ENCODE measurements around the gene IFI44L.

Gene IFI44L

DNA sequence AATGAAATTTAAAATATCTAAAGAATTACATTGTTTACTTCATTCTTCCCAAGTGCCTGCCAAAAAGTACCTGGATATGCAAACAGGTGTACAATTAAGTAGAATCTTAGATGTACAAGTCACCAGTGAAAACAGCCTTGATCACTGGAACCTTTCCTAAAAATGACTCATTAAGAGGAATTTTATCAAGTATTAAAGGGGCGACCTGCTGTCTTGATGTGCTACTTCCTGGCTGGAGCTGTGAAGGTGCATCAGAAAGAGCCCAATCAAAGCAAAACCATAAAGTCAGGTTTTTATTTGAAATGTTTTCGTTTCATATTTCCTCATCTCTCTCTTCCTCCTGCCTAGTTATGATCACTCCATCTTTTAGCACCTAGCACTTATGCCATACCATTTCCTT is 62.8 kb downstream of the IFI44L start:
- no peaks in the 10 kb centered on the region for H3K36me3 ChIP-seq (ENCODE audit: insufficient read depth, low read length)
- no peak overlapping the region for H3K9ac ChIP-seq (ENCODE audit: low read depth, low read length)
- H3K9me3 ChIP-seq (ENCODE audit: control insufficient read depth, insufficient read depth, low read length): no peaks in the 10 kb centered on the region
- no peaks in the 10 kb centered on the region for H3K4me1 ChIP-seq (ENCODE audit: insufficient read depth, low read length)

GRCh38 chr1:78687315-78687714 is 67.1 kb downstream of the IFI44L start:
- Histone ChIP-seq H3K9ac (ENCODE audit: low read depth, low read length) (no peak overlapping the region), H3K9me3 (ENCODE audit: control insufficient read depth, insufficient read depth, low read length) (no peaks in the 10 kb centered on the region), H3K36me3 (ENCODE audit: insufficient read depth, low read length) (no peaks in the 10 kb centered on the region), H3K4me1 (ENCODE audit: insufficient read depth, low read length) (no peaks in the 10 kb centered on the region)

DNA sequence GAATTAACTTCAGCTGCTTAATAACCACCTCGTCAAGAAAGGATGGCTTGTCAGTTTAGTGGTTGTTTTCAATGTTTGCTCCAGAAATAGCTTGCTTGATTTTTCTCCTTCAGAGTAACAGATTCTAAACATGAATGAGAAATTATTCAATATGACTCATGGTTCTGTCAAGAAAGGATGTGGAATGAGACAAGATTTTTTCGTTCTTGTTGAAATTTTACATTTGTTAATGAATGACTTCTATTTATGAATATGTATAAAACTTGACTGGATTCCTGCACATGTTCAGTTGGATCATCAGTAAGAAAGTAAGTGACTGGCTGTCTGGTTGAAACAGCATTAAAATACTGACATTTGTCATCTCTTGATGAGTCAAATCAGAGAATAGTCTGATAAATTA is 67.7 kb downstream of the IFI44L start:
- no peak overlapping the region for H3K9ac ChIP-seq (ENCODE audit: low read depth, low read length)
- no peaks in the 10 kb centered on the region for H3K36me3 ChIP-seq (ENCODE audit: insufficient read depth, low read length)
- no peaks in the 10 kb centered on the region for H3K4me1 ChIP-seq (ENCODE audit: insufficient read depth, low read length)
- H3K9me3 ChIP-seq (ENCODE audit: control insufficient read depth, insufficient read depth, low read length): no peaks in the 10 kb centered on the region

DNA sequence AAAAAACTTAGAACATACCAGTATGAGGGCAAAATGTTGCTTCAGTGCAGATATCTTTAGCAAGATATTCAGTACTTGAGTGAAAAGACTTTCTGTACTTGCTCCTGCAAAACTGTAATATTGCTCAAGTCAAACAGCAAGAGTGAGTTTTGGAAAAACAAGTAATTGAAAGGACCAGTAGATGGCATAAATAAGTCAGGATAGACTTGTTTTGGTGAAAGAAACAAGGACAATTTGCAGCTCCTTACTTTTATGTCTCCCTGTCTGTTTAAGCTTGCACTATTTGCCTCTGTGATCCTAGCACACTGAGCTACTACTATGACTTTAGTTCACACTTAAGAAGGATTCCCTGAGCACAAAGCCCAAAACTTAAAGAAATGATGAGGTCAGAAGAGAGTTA is 68.4 kb downstream of the IFI44L start:
- Histone ChIP-seq H3K9me3 (ENCODE audit: control insufficient read depth, insufficient read depth, low read length) (no peaks in the 10 kb centered on the region), H3K9ac (ENCODE audit: low read depth, low read length) (no peak overlapping the region), H3K4me1 (ENCODE audit: insufficient read depth, low read length) (no peaks in the 10 kb centered on the region), H3K36me3 (ENCODE audit: insufficient read depth, low read length) (no peaks in the 10 kb centered on the region)

DNA sequence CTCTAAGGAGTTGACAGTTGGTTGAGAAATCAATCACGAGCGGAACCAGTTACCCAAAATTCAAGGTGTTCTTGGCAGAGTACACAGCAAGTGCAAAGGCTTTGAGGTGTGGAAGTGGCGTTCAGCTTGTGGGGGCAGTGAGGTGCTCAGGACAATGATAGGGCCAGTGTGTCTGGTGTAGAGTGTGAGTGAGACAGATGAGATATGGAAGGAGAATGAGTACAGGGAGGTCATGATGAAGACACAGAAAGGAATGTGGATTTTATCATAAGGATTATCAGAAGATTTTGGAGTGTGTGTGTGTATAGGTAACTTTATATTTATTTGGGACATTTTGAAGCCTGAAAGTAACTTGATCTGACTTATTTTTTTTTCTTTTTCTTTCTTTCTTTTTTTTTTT is 70.3 kb downstream of the IFI44L start:
- H3K9me3 ChIP-seq (ENCODE audit: control insufficient read depth, insufficient read depth, low read length): no peaks in the 10 kb centered on the region
- no peaks in the 10 kb centered on the region for H3K36me3 ChIP-seq (ENCODE audit: insufficient read depth, low read length)
- H3K9ac ChIP-seq (ENCODE audit: low read depth, low read length): no peak overlapping the region
- no peaks in the 10 kb centered on the region for H3K4me1 ChIP-seq (ENCODE audit: insufficient read depth, low read length)

GRCh38 chr1:78691995-78692747 is 71.9 kb downstream of the IFI44L start:
- no peaks in the 10 kb centered on the region for H3K4me1 ChIP-seq (ENCODE audit: insufficient read depth, low read length)
- H3K9ac ChIP-seq (ENCODE audit: low read depth, low read length): no peak overlapping the region
- no peaks in the 10 kb centered on the region for H3K9me3 ChIP-seq (ENCODE audit: control insufficient read depth, insufficient read depth, low read length)
- no peaks in the 10 kb centered on the region for H3K36me3 ChIP-seq (ENCODE audit: insufficient read depth, low read length)
